ENCODE data around the gene FOLR3. TPM values are rescaled to one million over a fixed set of nuclear protein-coding genes. Genes with fewer than 3 reads are reported as not detected.

Gene FOLR3
- total RNA-seq, 2 donors from 2014 or later: not detected

GRCh38 chr11:72173291-72173690 lies 37.8 kb downstream of the FOLR3 start:
- DNase-seq (no peak), ATAC-seq (no peak)
- WGBS, 2 donors: 81 to 90% methylated on average over 3 of the region's 3 CpGs
- Histone ChIP-seq H3K27me3 (no peaks in the 10 kb centered on the region), H3K4me1 (no peaks in the 10 kb centered on the region), H3K9me3 (no peaks in the 10 kb centered on the region), H3K27ac (no peak overlapping the region), H3K4me3 (no peak overlapping the region), H3K36me3 (replicated peaks in 1 of 2; ENCODE audit: insufficient read depth in 1 of 2, low read depth in 2 of 2) (no peaks in the 10 kb centered on the region)
- TF ChIP-seq, protein P1, sequence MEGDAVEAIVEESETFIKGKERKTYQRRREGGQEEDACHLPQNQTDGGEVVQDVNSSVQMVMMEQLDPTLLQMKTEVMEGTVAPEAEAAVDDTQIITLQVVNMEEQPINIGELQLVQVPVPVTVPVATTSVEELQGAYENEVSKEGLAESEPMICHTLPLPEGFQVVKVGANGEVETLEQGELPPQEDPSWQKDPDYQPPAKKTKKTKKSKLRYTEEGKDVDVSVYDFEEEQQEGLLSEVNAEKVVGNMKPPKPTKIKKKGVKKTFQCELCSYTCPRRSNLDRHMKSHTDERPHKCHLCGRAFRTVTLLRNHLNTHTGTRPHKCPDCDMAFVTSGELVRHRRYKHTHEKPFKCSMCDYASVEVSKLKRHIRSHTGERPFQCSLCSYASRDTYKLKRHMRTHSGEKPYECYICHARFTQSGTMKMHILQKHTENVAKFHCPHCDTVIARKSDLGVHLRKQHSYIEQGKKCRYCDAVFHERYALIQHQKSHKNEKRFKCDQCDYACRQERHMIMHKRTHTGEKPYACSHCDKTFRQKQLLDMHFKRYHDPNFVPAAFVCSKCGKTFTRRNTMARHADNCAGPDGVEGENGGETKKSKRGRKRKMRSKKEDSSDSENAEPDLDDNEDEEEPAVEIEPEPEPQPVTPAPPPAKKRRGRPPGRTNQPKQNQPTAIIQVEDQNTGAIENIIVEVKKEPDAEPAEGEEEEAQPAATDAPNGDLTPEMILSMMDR (IDR thresholded peaks at IDR 0.05): no peak
- TF ChIP-seq POLR2A (IDR thresholded peaks at IDR 0.05): no peak
- intact Hi-C loops (cut with DNase I): no loop called here

DNA sequence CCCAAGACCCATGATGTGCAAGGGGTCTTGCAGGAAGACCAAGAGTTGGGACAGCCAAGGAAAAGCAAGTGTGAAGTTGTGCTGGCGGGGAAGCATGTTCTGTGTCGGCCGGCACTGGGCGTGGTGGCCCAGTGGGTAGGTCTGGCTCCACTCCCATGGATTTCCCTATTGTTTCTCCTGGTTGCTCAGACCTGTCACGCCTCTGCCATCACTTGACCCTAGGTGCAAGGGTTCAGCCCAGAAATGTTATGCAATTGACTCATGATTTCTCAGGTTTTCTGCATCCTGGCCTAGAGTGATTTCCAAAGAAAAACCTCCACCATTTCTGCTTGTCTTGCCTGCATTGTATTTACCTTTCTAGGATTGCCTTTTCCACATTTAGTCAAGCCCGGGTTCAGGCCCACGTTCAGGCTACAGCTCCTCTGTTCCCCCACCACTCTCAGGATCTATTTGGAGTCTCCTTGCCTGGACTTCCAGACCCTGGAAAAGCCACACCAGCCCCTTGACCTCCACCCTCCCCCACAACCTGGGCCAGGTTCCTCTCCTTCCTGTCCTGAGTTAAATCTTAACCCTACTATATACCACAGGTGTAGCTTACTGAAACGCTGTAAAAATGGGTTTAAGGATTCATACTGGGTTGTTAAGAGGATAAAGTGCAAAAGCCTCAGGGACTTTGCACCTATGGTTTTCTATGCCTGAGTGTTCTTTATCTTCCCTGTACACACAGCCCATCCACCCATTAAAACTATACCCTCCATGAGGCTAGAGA lies 39.0 kb downstream of the FOLR3 start:
- ATAC-seq: no peak
- no peak overlapping the region for H3K27ac ChIP-seq
- H3K4me3 ChIP-seq: no peak overlapping the region
- H3K36me3 ChIP-seq (replicated peaks in 1 of 2; ENCODE audit: insufficient read depth in 1 of 2, low read depth in 2 of 2): no peaks in the 10 kb centered on the region
- intact Hi-C loops (cut with DNase I): no loop called here
- TF ChIP-seq, protein P1 (IDR thresholded peaks at IDR 0.05): no peak
- no peak for TF ChIP-seq POLR2A (IDR thresholded peaks at IDR 0.05)
- H3K9me3 ChIP-seq: no peaks in the 10 kb centered on the region
- no peaks in the 10 kb centered on the region for H3K27me3 ChIP-seq
- no peak for DNase-seq
- 77 to 81% methylated on average over 4 to 8 of the region's 8 CpGs for WGBS, 2 donors
- H3K4me1 ChIP-seq: no peaks in the 10 kb centered on the region

- ATAC-seq: no peak
- H3K27ac ChIP-seq: no peak overlapping the region
- TF ChIP-seq POLR2A (IDR thresholded peaks at IDR 0.05): no peak
- 92% methylated on average over 6 of the region's 6 CpGs; no CpG with 5 or more reads in 1 of the 2 donors for WGBS, 2 donors
- H3K27me3 ChIP-seq: no peaks in the 10 kb centered on the region
- H3K36me3 ChIP-seq (replicated peaks in 1 of 2; ENCODE audit: insufficient read depth in 1 of 2, low read depth in 2 of 2): no peaks in the 10 kb centered on the region
- intact Hi-C loops (cut with DNase I): no loop called here
- DNase-seq: no peak
- no peaks in the 10 kb centered on the region for H3K9me3 ChIP-seq
- no peaks in the 10 kb centered on the region for H3K4me1 ChIP-seq
- no peak overlapping the region for H3K4me3 ChIP-seq
Observed at GRCh38 chr11:72177656-72178055, 42.1 kb downstream of the FOLR3 start.

DNA sequence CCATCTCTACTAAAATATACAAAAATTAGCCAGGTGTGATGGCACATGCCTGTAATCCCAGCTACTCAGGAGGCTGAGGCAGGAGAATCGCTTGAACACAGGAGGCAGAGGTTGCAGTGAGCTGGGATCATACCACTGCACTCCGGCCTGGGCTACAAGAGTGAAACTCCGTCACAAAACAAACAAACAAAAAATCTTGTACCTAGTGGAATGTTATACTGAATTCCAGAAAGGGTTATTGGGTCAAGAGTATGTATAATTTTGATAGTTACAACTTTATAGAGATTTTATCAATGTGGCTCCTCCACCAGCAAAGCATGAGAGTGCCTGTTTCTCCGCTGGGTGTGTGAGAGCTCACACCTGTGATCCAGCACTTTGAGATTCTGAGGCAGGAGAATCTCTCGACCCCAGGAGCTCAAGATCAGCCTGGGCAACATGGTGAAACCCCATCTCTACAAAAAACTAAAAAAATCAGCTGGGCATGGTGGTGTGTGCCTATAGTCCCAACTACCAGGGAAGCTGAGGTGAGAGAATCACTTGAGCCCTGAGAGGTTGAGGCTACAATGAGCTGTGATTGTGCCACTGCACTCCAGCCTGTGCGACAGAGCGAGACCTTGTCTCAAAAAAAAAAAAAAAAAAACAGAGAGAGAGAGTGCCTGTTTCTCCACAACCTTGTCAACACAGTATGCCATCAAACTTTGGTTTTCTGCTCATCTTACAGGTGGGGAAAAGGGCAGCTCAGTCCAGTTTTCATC lies 43.7 kb downstream of the FOLR3 start:
- 63 to 69% methylated on average over 7 of the region's 7 CpGs for WGBS, 2 donors

More for the DNA sequence above, 43.7 kb downstream of the FOLR3 start:
- no peaks in the 10 kb centered on the region for H3K9me3 ChIP-seq
- intact Hi-C loops (cut with DNase I): no loop called here
- no peak overlapping the region for H3K4me3 ChIP-seq
- H3K27me3 ChIP-seq: no peaks in the 10 kb centered on the region
- no peaks in the 10 kb centered on the region for H3K36me3 ChIP-seq (replicated peaks in 1 of 2; ENCODE audit: insufficient read depth in 1 of 2, low read depth in 2 of 2)
- H3K27ac ChIP-seq: no peak overlapping the region
- H3K4me1 ChIP-seq: no peaks in the 10 kb centered on the region
- TF ChIP-seq, protein P1 (IDR thresholded peaks at IDR 0.05): no peak
- TF ChIP-seq POLR2A (IDR thresholded peaks at IDR 0.05): no peak
- DNase-seq: no peak
- ATAC-seq: no peak

Measured in body of pancreas (tissue), 4 donors.